Stimulated activated CD8-positive, alpha-beta memory T cell treated with anti-CD3 and anti-CD28 coated beads, Interleukin-4, amount 100 ng/mL, for 1 hour (primary cell): ENCODE data around the gene IL17RE.
"Not testable (repeated sequence)": the region's sequence is repeated elsewhere in the genome, so short reads cannot be mapped to it uniquely, and the experiment has no call there.

ENCODE experiments used
- DNase-seq, 2 donors: peaks; one replicate each; pipeline ENCODE4 v3.0.0-alpha.2; 2020; ENCODE audit warnings: low read depth in 2 of 2, low spot score in 1 of 2

Gene IL17RE

GRCh38 chr3:9902372-9903237 lies at the start of gene IL17RE:
Gene IL17RE, plus strand, starts transcription at chr3:9902848. Its CDS starts 85 bp downstream, at chr3:9902933.
- DNase-seq, result no peak

- DNase-seq, result not testable (repeated sequence)
Observed at GRCh38 chr3:9854291-9854940, 48.2 kb upstream of the IL17RE start.

- DNase-seq, result no peak
Observed at GRCh38 chr3:9855594-9855993, 47.1 kb upstream of the IL17RE start.

GRCh38 chr3:9859530-9860025 lies 43.1 kb upstream of the IL17RE start:
- no peak for DNase-seq

- no peak for DNase-seq
Observed at GRCh38 chr3:9861201-9861600, 41.4 kb upstream of the IL17RE start.

- no peak for DNase-seq
Observed at GRCh38 chr3:9861626-9862130, 41.0 kb upstream of the IL17RE start.

- no peak for DNase-seq
Observed at GRCh38 chr3:9862391-9863057, 40.1 kb upstream of the IL17RE start.

- no peak for DNase-seq
Observed at GRCh38 chr3:9863058-9863772, 39.4 kb upstream of the IL17RE start.

GRCh38 chr3:9864200-9864927 lies 38.3 kb upstream of the IL17RE start:
- no peak for DNase-seq

GRCh38 chr3:9865125-9865637 lies 37.5 kb upstream of the IL17RE start:
- DNase-seq, result not testable (repeated sequence)

GRCh38 chr3:9866639-9867038 lies 36.0 kb upstream of the IL17RE start:
- no peak for DNase-seq

GRCh38 chr3:9867106-9867505 lies 35.5 kb upstream of the IL17RE start:
- DNase-seq, result no peak

- DNase-seq, result no peak
Observed at GRCh38 chr3:9869955-9870354, 32.7 kb upstream of the IL17RE start.

GRCh38 chr3:9870978-9871377 lies 31.7 kb upstream of the IL17RE start:
- DNase-seq, result no peak

- DNase-seq, result not testable (repeated sequence)
Observed at GRCh38 chr3:9872067-9872466, 30.6 kb upstream of the IL17RE start.

- no peak for DNase-seq
Observed at GRCh38 chr3:9875448-9875847, 27.2 kb upstream of the IL17RE start.

- DNase-seq, result not testable (repeated sequence)
Observed at GRCh38 chr3:9876255-9876654, 26.4 kb upstream of the IL17RE start.

- no peak for DNase-seq
Observed at GRCh38 chr3:9876991-9877390, 25.7 kb upstream of the IL17RE start.

GRCh38 chr3:9878700-9879099 lies 23.9 kb upstream of the IL17RE start:
- no peak for DNase-seq
